NCI-H1092 (cell line): ENCODE results near the gene B3GLCT.
A peak's percentile ranks its signal among the peaks of the same experiment; 100 is the strongest.
"Not testable (repeated sequence)": the region's sequence is repeated elsewhere in the genome, so short reads cannot be mapped to it uniquely, and the experiment has no call there.

ENCODE experiments used
- DNase-seq: peaks from one replicate; lab custom pipeline; 2025; lab: John Stamatoyannopoulos, UW

B3GLCT gene

GRCh38 chr13:31278869-31279268 is 79.1 kb downstream of the B3GLCT start:
- DNase-seq = no peak

- DNase-seq = no peak
Measured at GRCh38 chr13:31282741-31283455, 83.1 kb downstream of the B3GLCT start.

GRCh38 chr13:31286930-31287329 is 87.2 kb downstream of the B3GLCT start:
- no peak for DNase-seq

- no peak for DNase-seq
Measured at GRCh38 chr13:31301119-31301518, 101.3 kb downstream of the B3GLCT start.

DNA sequence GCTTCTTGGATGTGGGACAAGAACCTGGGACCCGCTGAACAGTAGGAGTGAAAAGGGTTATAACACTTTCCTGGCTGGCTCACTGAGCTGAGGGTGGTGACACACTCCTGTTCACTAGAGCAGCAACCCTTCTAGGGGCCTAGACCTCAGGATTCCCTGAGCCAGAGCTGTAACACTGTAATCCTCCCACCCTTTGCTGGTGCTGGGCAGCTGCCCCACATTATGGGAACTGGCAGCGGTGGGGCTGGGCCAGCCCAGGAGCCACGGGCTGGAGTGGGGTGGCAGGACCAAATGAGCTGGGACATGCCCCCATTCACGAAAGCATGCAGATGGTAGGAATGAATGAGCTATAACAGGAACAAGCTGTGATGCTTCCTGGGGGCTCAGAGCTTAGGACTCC is 110.6 kb downstream of the B3GLCT start:
- DNase-seq = no peak

- peak; percentile 29 for DNase-seq
Measured at GRCh38 chr13:31310786-31311185, 111.0 kb downstream of the B3GLCT start.

DNA sequence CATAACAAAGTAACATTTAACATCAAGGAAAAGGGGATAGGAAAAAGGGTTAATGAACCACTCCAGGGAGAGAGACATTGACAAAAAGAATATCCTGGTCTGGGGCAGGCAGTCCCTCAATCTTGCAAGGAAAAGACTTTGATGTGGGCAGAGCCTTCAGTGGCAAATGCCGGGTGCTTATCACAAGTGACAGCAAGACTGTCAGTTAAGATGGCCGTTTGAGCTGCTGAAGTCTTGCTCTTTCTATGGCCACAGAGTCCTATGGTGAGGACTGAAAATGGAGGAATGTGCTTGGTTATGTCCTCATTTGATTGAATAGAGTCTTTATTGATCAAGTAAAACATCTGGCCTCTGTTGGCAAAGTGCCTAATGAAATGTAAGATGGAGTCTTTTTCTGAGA is 112.1 kb downstream of the B3GLCT start:
- DNase-seq = no peak

- no peak for DNase-seq
Measured at GRCh38 chr13:31314961-31315360, 115.2 kb downstream of the B3GLCT start.

- DNase-seq = no peak
Measured at GRCh38 chr13:31320946-31321345, 121.2 kb downstream of the B3GLCT start.

- DNase-seq = no peak
Measured at GRCh38 chr13:31321457-31321856, 121.7 kb downstream of the B3GLCT start.

DNA sequence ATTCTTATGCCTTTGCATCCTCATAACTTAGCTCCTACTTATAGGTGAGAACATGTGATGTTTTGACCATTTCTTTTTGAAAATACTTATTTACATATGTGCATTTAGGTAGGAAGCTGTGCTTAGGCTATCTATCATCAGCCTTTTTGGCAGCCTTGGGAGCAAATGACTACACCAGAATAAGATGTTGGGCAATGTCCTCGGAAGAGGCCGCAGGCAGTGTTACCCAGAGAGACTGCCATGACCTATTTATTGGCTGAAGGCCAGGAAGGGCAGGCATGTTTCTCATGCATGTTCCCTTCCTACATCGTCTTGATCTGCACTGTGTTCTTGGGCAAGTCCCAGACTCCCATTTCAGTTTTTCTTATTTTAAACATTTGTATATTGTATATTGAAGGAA is 122.3 kb downstream of the B3GLCT start:
- no peak for DNase-seq

DNA sequence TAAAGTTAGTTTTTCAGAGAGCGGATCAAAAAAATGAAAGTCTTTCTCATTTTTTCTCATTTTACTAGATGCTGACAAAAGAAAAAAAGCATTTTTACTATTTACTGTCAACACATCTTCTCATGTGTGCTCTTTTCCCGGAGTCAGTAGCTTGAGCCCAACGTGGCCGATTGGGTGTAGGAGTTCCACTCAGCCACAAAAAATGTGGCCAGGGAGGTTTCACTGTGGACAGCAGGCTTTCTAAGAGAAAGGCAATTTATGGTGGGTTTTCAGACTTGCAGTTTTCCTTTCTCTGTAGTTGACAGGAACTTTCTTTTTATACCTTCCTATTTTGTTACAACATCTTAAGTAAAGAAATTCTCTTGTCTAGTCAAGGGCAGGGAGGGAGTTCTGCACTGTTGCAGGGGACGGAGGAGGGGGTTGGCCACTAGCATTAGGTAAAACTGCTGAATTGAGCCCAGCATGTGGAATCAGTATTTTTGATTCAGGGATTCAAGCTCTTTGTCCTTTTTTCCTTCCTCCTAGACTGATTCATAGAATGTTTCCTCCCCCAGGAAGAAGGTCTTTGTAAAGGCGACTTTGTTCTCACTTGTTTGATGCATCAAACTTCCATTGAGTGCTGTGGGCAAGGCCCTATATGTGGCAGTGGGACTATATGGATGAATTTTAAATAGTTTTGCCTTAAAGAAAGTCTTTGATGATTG is 123.1 kb downstream of the B3GLCT start:
- no peak for DNase-seq

DNA sequence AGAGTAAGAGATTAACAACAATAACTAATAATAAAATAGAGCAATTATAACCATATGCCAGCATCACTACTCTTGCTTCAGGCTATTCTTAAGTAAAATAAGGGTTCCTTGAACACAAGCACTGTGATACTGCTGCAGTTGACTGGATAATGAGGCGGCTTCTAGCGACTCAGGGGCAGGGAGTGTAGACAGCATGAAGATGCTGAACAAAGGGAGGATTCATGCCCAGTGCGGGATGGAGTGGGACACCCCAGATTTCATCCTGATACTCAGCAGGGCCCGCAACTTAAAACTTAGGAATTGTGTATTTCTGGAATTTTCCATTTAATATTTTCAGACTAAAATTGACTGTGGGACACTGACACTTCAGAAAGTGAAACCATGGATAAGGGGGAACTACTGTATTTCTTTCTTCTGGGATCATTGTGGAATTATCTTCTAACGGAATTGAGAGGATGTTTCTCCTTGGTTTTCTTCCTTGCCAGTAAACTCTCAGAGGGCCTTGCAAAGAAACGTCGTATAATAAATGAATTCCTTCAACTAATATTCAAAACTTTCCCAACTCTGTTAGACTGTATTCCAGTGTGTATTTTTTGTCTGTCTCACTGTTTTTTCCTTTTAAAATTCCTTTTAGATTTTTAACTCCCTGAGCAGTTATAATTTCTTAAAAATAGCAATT is 127.5 kb downstream of the B3GLCT start:
- no peak for DNase-seq

DNA sequence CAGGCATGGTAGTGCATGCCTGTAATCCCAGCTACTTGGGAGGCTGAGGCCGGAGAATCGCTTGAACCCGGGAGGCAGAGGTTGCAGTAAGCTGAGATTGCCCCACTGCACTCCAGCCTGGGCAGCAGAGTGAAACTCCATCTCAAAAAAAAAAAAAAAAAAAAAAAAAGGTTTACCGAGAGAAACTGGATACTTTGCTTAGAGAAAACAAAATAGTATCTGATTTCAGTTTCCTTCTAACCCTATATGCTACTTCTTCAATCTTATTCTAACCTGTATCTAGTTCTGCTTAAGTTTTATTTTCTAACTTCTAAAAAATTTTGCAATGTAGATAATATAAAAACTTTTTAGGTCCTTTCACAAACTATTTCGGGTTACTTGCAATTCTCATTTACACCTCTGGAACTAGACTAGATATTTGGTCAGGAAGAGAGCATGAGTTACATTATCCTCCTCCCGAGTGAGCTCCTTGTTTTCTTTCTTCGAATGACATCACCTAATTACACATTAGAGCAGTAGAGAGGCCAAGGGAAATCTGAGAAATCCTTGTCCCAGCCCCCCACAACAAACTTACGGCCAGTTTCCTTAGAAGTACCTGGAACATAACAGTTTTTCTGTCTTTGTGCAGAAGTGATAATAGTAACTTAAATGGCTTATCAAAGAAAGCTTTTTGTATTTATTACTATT is 128.9 kb downstream of the B3GLCT start:
- no peak for DNase-seq

DNA sequence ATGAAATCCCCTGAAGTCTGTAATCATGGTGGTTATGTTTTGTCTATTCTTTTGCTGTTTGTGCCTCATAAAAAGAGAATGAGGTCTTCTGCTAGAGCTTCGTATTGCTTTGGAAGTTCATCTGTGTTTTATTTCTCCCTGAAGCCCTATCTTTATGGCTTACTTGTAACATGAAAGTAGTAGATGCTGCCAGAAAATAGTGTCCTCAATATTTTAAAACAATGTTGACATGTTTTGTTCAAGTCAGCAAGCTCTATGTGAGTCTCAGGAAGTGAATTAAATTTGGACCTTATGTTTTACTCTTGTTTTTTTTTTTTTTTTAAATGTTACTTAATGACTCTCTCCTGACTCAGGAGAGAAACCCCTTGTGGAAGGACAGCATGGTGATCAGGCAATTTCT is 130.5 kb downstream of the B3GLCT start:
- no peak for DNase-seq

DNA sequence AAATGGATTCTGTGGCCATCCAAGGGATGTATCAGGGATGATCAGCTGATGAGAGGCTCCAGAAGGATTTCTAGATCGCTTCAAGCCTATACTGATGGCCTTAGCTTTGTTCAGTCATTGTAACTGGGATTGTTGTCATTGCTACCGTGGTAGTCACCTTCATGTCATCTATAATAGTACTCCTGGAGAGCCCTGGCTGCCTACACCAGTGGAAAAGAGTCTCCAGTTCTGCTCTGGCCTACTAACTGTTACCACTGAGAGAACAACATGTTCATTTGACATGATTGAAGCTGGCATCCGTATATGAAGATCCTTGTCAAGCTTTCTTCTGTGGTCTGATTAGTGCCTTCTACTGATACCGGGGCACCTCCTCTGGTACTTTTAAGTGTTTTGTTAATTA is 131.3 kb downstream of the B3GLCT start:
- DNase-seq = no peak

GRCh38 chr13:31334547-31334946 is 134.8 kb downstream of the B3GLCT start:
- no peak for DNase-seq

- DNase-seq = no peak
Measured at GRCh38 chr13:31334994-31335557, 135.3 kb downstream of the B3GLCT start.

DNA sequence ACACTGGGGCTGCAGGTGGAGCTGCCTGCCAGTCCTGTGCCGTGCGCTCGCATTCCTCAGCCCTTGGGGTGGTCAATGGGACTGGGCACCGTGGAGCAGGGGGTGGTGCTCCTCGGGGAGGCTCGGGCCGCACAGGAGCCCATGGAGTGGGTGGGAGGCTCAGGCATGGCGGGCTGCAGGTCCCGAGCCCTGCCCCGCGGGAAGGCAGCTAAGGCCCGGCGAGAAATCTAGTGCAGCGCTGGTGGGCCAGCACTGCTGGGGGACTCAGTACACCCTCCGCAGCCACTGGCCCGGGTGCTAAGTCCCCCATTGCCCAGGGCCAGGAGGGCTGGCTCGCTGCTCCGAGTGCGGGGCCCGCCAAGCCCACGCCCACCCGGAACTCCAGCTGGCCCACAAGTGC is 139.8 kb downstream of the B3GLCT start:
- DNase-seq = not testable (repeated sequence)

DNA sequence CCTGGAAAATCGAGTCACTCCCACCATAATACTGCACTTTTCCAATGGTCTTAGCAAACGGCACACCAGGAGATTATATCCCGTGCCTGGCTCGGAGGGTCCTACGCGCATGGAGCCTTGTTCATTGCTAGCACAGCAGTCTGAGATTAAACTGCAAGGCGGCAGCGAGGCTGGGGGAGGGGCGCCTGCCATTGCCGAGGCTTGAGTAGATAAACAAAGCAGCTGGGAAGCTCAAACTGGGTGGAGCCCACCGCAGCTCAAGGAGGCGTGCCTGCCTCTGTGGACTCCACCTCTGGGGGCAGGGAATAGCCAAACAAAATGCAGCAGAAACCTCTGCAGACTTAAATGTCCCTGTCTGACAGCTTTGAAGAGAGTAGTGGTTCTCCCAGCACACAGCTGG is 141.1 kb downstream of the B3GLCT start:
- DNase-seq = not testable (repeated sequence)

DNA sequence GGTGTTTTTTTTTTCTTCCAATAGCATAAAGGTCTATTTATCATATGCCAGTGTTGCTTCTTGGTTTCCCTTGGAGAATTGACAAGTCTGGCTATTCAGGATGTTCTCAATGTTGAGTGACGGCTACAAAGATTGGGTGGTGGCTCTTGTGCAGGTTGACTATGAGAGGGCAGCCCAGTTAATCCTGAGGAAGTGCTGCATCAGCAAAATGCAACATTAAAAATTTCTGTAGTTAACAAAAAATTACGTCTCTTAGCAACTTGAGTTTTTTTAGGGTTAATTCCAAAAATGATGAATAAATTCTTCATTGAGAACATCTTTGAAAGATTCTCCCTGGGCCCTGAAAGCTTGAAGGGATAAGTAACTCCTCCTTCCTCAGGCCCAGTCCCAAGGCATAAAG is 147.1 kb downstream of the B3GLCT start:
- DNase-seq = no peak

DNA sequence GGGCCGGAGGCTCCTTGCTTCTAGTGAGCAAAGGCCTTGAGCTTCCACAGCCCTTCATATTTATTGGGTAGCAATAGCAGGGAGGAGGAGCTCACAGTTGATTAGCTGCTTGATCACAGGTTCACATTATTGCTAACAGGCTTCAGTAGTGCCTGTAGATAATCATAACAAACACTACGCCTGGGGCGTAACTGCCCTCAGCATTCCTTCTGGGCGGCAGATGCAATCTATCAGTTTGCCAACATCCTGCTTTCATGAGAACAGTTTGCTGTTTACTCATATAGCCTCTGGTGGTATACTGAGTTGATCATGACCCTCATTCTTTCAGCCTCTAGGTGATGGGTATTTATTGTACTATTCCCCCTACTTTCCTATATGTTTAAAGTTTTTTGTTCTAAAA is 149.4 kb downstream of the B3GLCT start:
- DNase-seq = no peak
